Glomerular endothelial cell (primary cell): ENCODE results near the gene THSD4. TPM values are rescaled to one million over a fixed set of nuclear protein-coding genes. Genes with fewer than 3 reads are reported as not detected.
"Not testable (repeated sequence)": the region's sequence is repeated elsewhere in the genome, so short reads cannot be mapped to it uniquely, and the experiment has no call there.

Source experiments
- DNase-seq: peaks from one replicate; pipeline ENCODE4 v3.0.0-alpha.2; 2011; ENCODE audit warnings: low read depth, low spot score; ENCODE audit errors: extremely low read depth
- total RNA-seq: library from RNA; depleted of rRNA; stranded (reverse); fragments of >200 nt; gene quantifications from 2 replicates; pipeline ENCODE4 v1.2.3, GENCODE V29; 2015

THSD4 gene
- total RNA-seq, 1 donor from 2014 or later = 110 TPM

GRCh38 chr15:71118881-71119632, 3.8 kb downstream of the THSD4 start:
- no peak for DNase-seq

GRCh38 chr15:71120428-71120944, 5.2 kb downstream of the THSD4 start:
- no peak for DNase-seq

GRCh38 chr15:71121442-71121841, 6.2 kb downstream of the THSD4 start:
- no peak for DNase-seq

- DNase-seq = no peak
Observed at GRCh38 chr15:71124937-71125790, 9.9 kb downstream of the THSD4 start.

GRCh38 chr15:71125831-71126450, 10.7 kb downstream of the THSD4 start:
- no peak for DNase-seq

- no peak for DNase-seq
Observed at GRCh38 chr15:71127083-71127482, 11.8 kb downstream of the THSD4 start.

- DNase-seq = not testable (repeated sequence)
Observed at GRCh38 chr15:71128159-71128558, 12.9 kb downstream of the THSD4 start.

- no peak for DNase-seq
Observed at GRCh38 chr15:71128939-71129562, 13.8 kb downstream of the THSD4 start.

- DNase-seq = no peak
Observed at GRCh38 chr15:71129669-71130068, 14.4 kb downstream of the THSD4 start.

- DNase-seq = no peak
Observed at GRCh38 chr15:71131601-71132362, 16.5 kb downstream of the THSD4 start.

- no peak for DNase-seq
Observed at GRCh38 chr15:71133747-71134472, 18.6 kb downstream of the THSD4 start.

GRCh38 chr15:71136159-71136783, 21.0 kb downstream of the THSD4 start:
- peak; percentile 54 for DNase-seq

GRCh38 chr15:71136793-71137518, 21.7 kb downstream of the THSD4 start:
- DNase-seq = no peak

- DNase-seq = no peak
Observed at GRCh38 chr15:71138473-71138872, 23.2 kb downstream of the THSD4 start.

GRCh38 chr15:71139241-71139640, 24.0 kb downstream of the THSD4 start:
- DNase-seq = no peak

GRCh38 chr15:71141572-71141971, 26.3 kb downstream of the THSD4 start:
- DNase-seq = no peak

- DNase-seq = no peak
Observed at GRCh38 chr15:71142780-71143179, 27.5 kb downstream of the THSD4 start.
